ENCODE measurements around the gene KLF15. TPM values are rescaled to one million over a fixed set of nuclear protein-coding genes. Genes with fewer than 3 reads are reported as not detected.

The KLF15 gene
- total and polyA plus RNA-seq, 2 donors, result 1.6 to 57.3 TPM

GRCh38 chr3:126394179-126394976 is 37.2 kb upstream of the KLF15 start, which contains the start of gene CFAP100:
TSS of gene CFAP100 (plus strand) at chr3:126394909. CDS start at chr3:126396001, 1,092 bp downstream.
- Histone ChIP-seq H3K4me3 (ENCODE audit: low read depth, low read length) (peak within 1 kb of the TSS; percentile 24), H3K27ac (ENCODE audit: low read depth) (no peak within 1 kb of the TSS)

GRCh38 chr3:126393563-126393962 is 36.4 kb upstream of the KLF15 start:
- Histone ChIP-seq H3K36me3 (ENCODE audit: insufficient read depth) (no peaks in the 10 kb centered on the region), H3K27ac (ENCODE audit: low read depth) (no peak overlapping the region), H3K4me1 (ENCODE audit: insufficient read depth) (no peaks in the 10 kb centered on the region), H3K4me3 (ENCODE audit: low read depth, low read length) (no peak overlapping the region)
- whole genome bisulfite sequencing, result 95% methylated on average over 4 of the region's 4 CpGs
- no peak for DNase-seq (ENCODE audit: extremely low spot score)

More at GRCh38 chr3:126394179-126394976, 37.2 kb upstream of the KLF15 start, which contains the start of gene CFAP100:
- Histone ChIP-seq H3K36me3 (ENCODE audit: insufficient read depth) (no peaks in the 10 kb centered on the region), H3K4me1 (ENCODE audit: insufficient read depth) (no peaks in the 10 kb centered on the region)
- peak; percentile 15 for DNase-seq (ENCODE audit: extremely low spot score)
- 33% methylated on average over 43 of the region's 43 CpGs for WGBS

GRCh38 chr3:126392246-126392645 is 35.0 kb upstream of the KLF15 start:
- Histone ChIP-seq H3K36me3 (ENCODE audit: insufficient read depth) (no peaks in the 10 kb centered on the region), H3K27ac (ENCODE audit: low read depth) (no peak overlapping the region), H3K4me3 (ENCODE audit: low read depth, low read length) (no peak overlapping the region), H3K4me1 (ENCODE audit: insufficient read depth) (no peaks in the 10 kb centered on the region)
- 79% methylated on average over 12 of the region's 12 CpGs for WGBS
- DNase-seq (ENCODE audit: extremely low spot score), result no peak

- Histone ChIP-seq H3K27ac (ENCODE audit: low read depth) (no peak overlapping the region), H3K4me3 (ENCODE audit: low read depth, low read length) (no peak overlapping the region), H3K4me1 (ENCODE audit: insufficient read depth) (no peaks in the 10 kb centered on the region), H3K36me3 (ENCODE audit: insufficient read depth) (no peaks in the 10 kb centered on the region)
- no peak for DNase-seq (ENCODE audit: extremely low spot score)
- WGBS, result 50% methylated on average over 1 of the region's 1 CpG
Measured at GRCh38 chr3:126391631-126392030, 34.4 kb upstream of the KLF15 start.

GRCh38 chr3:126390751-126391150 is 33.5 kb upstream of the KLF15 start:
- DNase-seq (ENCODE audit: extremely low spot score), result no peak
- no peak overlapping the region for H3K27ac ChIP-seq (ENCODE audit: low read depth)
- no peak overlapping the region for H3K4me3 ChIP-seq (ENCODE audit: low read depth, low read length)
- H3K4me1 ChIP-seq (ENCODE audit: insufficient read depth), result no peaks in the 10 kb centered on the region
- no peaks in the 10 kb centered on the region for H3K36me3 ChIP-seq (ENCODE audit: insufficient read depth)
- 83% methylated on average over 4 of the region's 4 CpGs for WGBS

GRCh38 chr3:126390201-126390600 is 33.0 kb upstream of the KLF15 start:
- WGBS, result 91% methylated on average over 15 of the region's 15 CpGs
- Histone ChIP-seq H3K4me3 (ENCODE audit: low read depth, low read length) (no peak overlapping the region), H3K27ac (ENCODE audit: low read depth) (no peak overlapping the region), H3K4me1 (ENCODE audit: insufficient read depth) (no peaks in the 10 kb centered on the region), H3K36me3 (ENCODE audit: insufficient read depth) (no peaks in the 10 kb centered on the region)
- DNase-seq (ENCODE audit: extremely low spot score), result no peak

- 72% methylated on average over 17 of the region's 17 CpGs for WGBS
- Histone ChIP-seq H3K27ac (ENCODE audit: low read depth) (no peak overlapping the region), H3K36me3 (ENCODE audit: insufficient read depth) (no peaks in the 10 kb centered on the region), H3K4me1 (ENCODE audit: insufficient read depth) (no peaks in the 10 kb centered on the region), H3K4me3 (ENCODE audit: low read depth, low read length) (no peak overlapping the region)
- DNase-seq (ENCODE audit: extremely low spot score), result no peak
Measured at GRCh38 chr3:126389794-126390146, 32.6 kb upstream of the KLF15 start.

GRCh38 chr3:126389112-126389793 is 32.0 kb upstream of the KLF15 start:
- Histone ChIP-seq H3K4me3 (ENCODE audit: low read depth, low read length) (peak overlapping the region; percentile 12), H3K36me3 (ENCODE audit: insufficient read depth) (no peaks in the 10 kb centered on the region), H3K4me1 (ENCODE audit: insufficient read depth) (no peaks in the 10 kb centered on the region), H3K27ac (ENCODE audit: low read depth) (peak overlapping the region; percentile 74)
- WGBS, result 2% methylated on average over 58 of the region's 58 CpGs
- DNase-seq (ENCODE audit: extremely low spot score), result peak; percentile 55

- DNase-seq (ENCODE audit: extremely low spot score), result no peak
- Histone ChIP-seq H3K4me3 (ENCODE audit: low read depth, low read length) (no peak overlapping the region), H3K36me3 (ENCODE audit: insufficient read depth) (no peaks in the 10 kb centered on the region), H3K27ac (ENCODE audit: low read depth) (no peak overlapping the region), H3K4me1 (ENCODE audit: insufficient read depth) (no peaks in the 10 kb centered on the region)
- WGBS, result 12% methylated on average over 2 of the region's 2 CpGs
Measured at GRCh38 chr3:126381966-126382365, 24.8 kb upstream of the KLF15 start.

GRCh38 chr3:126380011-126380768 is 23.0 kb upstream of the KLF15 start:
- H3K27ac ChIP-seq (ENCODE audit: low read depth), result no peak overlapping the region
- H3K36me3 ChIP-seq (ENCODE audit: insufficient read depth), result no peaks in the 10 kb centered on the region
- DNase-seq (ENCODE audit: extremely low spot score), result no peak
- H3K4me1 ChIP-seq (ENCODE audit: insufficient read depth), result no peaks in the 10 kb centered on the region
- no peak overlapping the region for H3K4me3 ChIP-seq (ENCODE audit: low read depth, low read length)
- 78% methylated on average over 17 of the region's 17 CpGs for WGBS

- Histone ChIP-seq H3K4me3 (ENCODE audit: low read depth, low read length) (no peak overlapping the region), H3K36me3 (ENCODE audit: insufficient read depth) (no peaks in the 10 kb centered on the region), H3K4me1 (ENCODE audit: insufficient read depth) (no peaks in the 10 kb centered on the region), H3K27ac (ENCODE audit: low read depth) (no peak overlapping the region)
- WGBS, result 83% methylated on average over 6 of the region's 6 CpGs
- no peak for DNase-seq (ENCODE audit: extremely low spot score)
Measured at GRCh38 chr3:126378341-126378751, 21.1 kb upstream of the KLF15 start.

- WGBS, result 97% methylated on average over 3 of the region's 3 CpGs
- Histone ChIP-seq H3K27ac (ENCODE audit: low read depth) (no peak overlapping the region), H3K36me3 (ENCODE audit: insufficient read depth) (no peaks in the 10 kb centered on the region), H3K4me1 (ENCODE audit: insufficient read depth) (no peaks in the 10 kb centered on the region), H3K4me3 (ENCODE audit: low read depth, low read length) (no peak overlapping the region)
- DNase-seq (ENCODE audit: extremely low spot score), result no peak
Measured at GRCh38 chr3:126377211-126377610, 20.0 kb upstream of the KLF15 start.

- no peaks in the 10 kb centered on the region for H3K36me3 ChIP-seq (ENCODE audit: insufficient read depth)
- WGBS, result 16% methylated on average over 3 of the region's 3 CpGs
- H3K27ac ChIP-seq (ENCODE audit: low read depth), result no peak overlapping the region
- no peaks in the 10 kb centered on the region for H3K4me1 ChIP-seq (ENCODE audit: insufficient read depth)
- DNase-seq (ENCODE audit: extremely low spot score), result no peak
- no peak overlapping the region for H3K4me3 ChIP-seq (ENCODE audit: low read depth, low read length)
Measured at GRCh38 chr3:126376444-126376843, 19.2 kb upstream of the KLF15 start.
